ENCODE data around the gene ZPLD1.

The ZPLD1 gene

DNA sequence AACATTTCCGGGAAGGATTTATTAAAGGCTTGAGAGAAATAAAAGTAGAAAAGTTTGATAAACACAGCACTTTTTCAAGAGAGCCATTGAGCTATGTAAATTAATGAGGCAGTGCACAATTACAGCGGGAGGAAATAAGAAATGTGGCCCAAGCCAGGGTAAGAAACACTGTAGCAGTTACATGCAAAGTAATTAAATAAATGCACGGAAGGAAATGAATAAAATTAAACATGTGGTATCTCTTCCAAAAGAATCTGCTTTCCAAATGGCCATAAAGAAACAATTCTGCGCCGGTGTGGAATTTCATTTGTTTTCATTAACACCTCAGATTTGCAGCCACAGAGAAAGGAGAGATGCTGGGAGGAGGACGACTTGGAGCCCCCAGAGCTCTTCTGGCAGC, 35.3 kb downstream of the ZPLD1 start:
- DNase-seq: no peak

GRCh38 chr3:102471001-102471400, 36.2 kb downstream of the ZPLD1 start:
- DNase-seq: no peak

DNA sequence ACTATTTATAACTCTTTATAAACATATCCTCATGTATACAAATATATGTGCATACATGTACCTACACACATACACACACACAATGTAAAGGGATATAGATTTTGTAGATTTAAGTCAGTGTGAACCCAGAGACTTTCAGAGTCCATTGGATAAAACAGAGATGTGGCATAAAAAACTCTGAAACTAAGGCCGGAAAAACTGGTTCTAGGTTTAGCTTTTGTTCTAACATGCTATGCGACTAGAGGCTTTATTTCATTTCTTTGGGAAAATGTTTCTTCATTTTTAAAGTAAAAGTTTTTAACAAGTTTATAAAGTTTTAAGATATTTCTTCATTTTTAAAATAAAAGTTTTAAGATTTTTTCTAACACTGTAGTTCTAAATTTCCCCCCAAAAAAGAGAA, 36.7 kb downstream of the ZPLD1 start:
- DNase-seq: no peak

- DNase-seq: no peak
Measured at GRCh38 chr3:102473648-102474047, 38.8 kb downstream of the ZPLD1 start.

DNA sequence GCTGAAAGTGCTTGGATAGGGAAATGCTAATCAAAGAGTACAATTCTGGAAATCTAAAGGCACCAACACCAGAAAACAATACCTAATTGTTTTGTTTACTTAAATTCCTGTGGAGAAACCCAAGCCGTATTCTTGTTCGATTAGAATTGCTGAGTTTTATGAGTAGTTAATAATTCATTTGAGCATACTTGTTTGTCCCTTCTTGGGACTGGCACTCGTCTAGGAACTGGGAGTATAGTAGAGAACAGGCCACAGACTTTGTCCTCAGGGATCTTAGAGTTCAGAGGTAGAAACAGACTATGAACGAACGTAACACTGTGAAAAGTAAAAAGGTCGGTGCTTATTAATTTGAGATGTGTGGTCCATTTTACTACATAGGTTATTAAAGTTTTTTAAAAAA, 39.4 kb downstream of the ZPLD1 start:
- no peak for DNase-seq

DNA sequence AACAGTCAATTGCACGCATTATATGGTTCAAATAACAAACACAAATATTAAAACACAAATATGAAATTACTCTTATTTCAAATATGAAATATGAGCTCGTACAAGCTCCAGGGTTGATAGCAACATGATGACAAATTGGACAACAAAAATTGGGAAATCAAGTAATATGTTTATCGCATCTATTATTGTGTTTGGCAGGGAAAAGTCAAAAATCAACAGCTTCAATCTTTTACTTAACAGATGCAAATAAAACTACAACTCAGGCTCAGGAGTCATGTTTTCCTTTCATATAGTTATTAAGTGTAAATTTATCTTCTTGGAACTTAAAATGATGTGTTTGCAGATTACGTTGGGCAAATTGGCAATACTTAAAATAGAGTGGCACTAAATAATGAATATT, 41.4 kb downstream of the ZPLD1 start:
- no peak for DNase-seq

GRCh38 chr3:102478160-102478559, 43.3 kb downstream of the ZPLD1 start:
- no peak for DNase-seq

GRCh38 chr3:102480139-102480538, 45.3 kb downstream of the ZPLD1 start:
- no peak for DNase-seq

- no peak for DNase-seq
Measured at GRCh38 chr3:102481050-102481449, 46.2 kb downstream of the ZPLD1 start.

DNA sequence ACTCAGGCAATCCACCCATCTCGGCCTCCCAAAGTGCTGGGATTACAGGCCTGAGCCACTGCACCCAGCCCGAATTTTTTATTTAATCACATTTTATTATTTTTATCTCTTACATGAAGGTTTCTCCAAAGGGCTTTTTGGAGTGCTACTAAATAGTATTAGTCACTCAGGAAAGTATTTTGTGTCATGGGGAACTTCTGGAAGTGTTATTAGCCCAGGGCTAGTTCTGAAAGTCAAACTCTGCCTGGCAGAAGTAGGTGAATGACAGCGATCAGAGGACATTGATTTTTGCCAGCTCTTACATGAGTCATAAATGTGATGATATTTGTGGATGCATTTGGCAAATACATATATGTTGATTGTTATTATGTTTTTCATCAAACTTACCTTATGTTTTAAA, 48.7 kb downstream of the ZPLD1 start:
- no peak for DNase-seq

GRCh38 chr3:102484363-102484762, 49.5 kb downstream of the ZPLD1 start:
- peak in 1 of 2 experiments; percentile 25 for DNase-seq

DNA sequence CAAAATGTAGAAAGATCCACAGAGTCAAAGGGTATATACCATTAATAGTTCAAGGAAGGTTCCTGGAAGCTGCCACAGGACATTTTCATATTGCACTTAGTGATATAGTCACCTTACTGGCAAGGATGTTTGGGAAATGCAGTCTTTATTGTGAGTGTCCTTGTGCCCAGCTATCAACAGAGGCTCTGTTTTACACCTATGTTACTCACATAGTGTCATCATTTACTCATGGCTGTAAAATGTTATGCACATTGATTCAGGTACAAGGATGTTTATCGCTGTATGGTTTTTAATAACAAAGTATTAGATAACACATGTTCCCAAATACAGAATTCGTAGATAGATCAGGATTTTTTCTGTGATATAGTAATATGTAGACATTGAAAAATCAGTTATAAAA, 50.9 kb downstream of the ZPLD1 start:
- DNase-seq: no peak

GRCh38 chr3:102488331-102488730, 53.5 kb downstream of the ZPLD1 start:
- DNase-seq: no peak

GRCh38 chr3:102492300-102492699, 57.5 kb downstream of the ZPLD1 start:
- DNase-seq: no peak

DNA sequence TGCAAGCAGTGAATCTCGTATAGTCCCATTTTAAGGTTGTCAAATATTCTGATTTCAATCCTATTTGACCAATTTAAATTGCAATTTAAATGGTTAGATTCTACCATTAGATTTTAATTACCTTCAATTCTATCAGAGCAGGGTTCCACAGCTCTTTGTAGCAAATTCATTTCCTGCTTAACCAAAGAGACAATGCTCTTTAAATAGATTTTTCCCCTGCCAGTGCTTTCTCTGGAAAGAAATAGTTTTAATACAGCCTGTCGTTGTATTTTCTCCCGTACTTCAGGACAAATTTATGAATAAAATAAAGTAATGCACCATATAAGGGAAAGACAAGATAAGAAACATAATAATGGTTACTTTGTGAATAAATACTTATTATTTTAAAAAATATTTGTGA, 62.8 kb downstream of the ZPLD1 start:
- no peak for DNase-seq

DNA sequence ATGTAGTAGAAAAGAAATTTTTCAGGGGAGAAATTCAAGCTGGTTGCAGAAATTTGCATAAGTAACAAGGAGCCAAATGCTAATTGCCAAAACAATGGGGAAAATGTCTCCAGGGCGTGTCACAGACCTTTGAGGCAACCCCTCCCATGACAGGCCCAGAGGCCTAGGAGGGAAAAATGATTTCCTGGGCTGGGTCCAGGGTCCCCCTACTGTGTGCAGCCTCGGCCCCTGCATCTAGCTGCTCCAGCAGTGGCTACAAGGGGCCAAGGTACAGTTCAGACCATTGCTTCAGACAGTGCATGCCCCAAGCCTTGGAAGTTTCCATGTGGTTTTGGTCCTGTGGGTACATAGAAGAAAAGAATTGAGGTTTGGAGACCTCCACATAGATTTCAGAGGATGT, 70.7 kb downstream of the ZPLD1 start:
- DNase-seq: no peak

- peak in 1 of 2 experiments; percentile 62 for DNase-seq
Measured at GRCh38 chr3:102510663-102511062, 75.8 kb downstream of the ZPLD1 start.

GRCh38 chr3:102511168-102511567, 76.4 kb downstream of the ZPLD1 start:
- no peak for DNase-seq

- DNase-seq: no peak
Measured at GRCh38 chr3:102511639-102512038, 76.8 kb downstream of the ZPLD1 start.

DNA sequence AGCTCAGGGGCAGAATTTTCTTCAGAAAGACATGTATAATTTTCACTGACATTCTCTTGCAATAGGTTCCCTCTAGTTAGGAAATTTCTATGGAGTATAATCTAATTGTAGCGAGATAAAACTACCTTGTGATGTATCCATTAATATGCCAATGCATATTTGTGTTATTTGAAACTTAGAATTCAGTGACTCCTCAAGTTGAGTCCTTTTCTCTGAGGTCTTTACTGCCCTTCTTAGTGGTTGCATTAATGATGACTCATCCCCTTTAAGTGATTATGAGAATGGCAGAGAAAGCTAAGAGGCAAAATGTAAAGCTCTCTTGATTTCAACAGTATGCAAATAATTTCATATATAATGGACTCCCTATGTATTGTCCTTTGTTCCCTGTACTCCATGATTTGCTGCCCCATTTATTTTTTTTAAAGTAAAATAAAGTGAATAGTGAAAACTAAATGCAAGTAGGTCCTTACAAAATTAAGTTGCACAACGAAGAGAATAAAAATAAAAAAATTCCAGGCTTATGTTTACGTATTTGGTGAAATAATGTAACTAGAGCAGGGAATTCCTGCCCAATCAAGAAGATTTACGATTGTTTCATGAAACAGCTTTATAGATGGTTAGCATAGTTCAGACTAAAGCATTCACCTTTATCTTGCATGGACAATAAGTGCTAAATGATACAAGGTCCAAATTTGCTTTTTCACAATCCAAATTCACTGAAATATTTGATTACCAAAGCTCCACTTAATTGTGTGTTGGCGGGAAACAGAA, 78.1 kb downstream of the ZPLD1 start:
- DNase-seq: peak in 1 of 2 experiments; percentile 68

DNA sequence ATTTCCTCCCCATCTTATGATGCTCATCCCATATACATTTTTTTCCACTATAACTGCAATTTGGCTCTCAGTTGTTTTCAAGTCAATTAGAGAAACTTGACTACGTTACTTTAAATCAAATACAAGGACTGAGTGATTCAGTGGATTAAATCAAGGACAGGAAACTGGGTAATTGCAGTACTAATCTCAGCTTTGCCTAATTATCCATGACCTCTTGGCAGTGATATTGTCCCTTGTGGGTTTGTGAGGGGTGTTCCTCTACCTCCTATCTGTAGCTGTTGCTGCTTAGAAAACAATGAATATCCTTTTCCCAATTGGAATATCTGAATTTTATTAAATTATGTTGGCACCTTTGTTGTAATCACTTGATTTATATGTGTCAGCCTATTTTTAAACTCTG, 79.4 kb downstream of the ZPLD1 start:
- DNase-seq: peak; percentile 77 to 89

DNA sequence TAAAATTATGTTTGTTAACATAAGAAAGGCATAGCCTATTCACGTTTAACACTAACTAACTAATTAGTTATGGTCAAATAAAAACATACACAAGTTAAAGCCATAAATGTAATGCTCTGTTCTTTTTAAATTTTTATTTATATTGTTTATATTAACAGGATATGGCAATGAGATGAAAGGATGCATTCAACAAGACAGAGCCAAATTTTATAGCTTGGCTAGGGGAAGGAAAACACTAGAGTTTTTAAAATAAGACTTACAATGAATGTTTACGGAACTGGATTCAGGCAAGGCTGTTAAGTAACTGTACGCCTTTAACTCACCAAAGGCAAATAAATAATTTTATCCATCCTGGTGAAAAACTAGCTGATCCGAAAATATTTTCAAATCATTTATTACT, 86.4 kb downstream of the ZPLD1 start:
- DNase-seq: no peak

DNA sequence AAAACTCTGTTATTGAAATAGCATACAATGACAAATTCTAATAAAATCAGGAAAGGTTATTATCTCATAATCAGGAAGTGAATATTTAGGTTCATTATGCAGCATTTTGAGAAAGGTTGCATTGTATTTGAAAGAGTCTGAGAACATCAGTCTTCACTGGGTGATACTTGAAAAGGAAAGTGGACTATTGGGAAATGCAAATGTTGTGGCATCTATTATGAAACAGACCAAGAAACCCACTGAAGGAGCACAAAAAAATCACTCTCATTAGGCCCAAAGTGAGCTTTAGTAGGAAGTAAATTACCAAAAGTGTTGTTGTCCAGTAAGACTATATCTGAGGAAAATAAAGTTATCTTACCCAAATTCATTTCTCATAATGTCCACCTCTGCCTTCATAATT, 90.8 kb downstream of the ZPLD1 start:
- DNase-seq: no peak

- DNase-seq: no peak
Measured at GRCh38 chr3:102526865-102527264, 92.0 kb downstream of the ZPLD1 start.

- no peak for DNase-seq
Measured at GRCh38 chr3:102528727-102529126, 93.9 kb downstream of the ZPLD1 start.
